Measurements from ENCODE around the gene HMGA1.

HMGA1 gene

DNA sequence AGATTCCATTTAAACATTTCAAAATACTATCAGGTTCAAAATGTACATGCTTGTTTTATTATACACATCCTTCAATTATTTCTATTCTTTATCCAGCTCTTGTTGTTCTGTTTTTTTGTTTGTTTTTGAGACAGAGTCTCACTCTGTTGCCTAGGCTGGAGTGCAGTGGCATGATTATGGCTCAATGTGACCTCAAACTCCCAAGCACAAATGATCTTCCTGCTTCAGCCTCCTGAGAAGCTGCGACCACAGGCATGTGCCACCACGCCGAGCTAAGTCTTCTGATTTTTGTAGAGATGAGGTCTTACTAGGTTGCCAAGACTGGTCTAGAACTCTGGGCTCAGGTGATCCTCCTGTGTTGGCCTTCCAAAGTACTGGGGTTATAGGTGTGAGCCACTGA, 56.3 kb downstream of the HMGA1 start:
- DNase-seq: no peak

- no peak for DNase-seq
Measured at GRCh38 chr6:34295721-34296120, 59.0 kb downstream of the HMGA1 start.
